ENCODE data around the gene KRTAP1-5. TPM values are rescaled to one million over a fixed set of nuclear protein-coding genes. Genes with fewer than 3 reads are reported as not detected.

The KRTAP1-5 gene
- total and polyA plus RNA-seq, 8 donors: not detected

DNA sequence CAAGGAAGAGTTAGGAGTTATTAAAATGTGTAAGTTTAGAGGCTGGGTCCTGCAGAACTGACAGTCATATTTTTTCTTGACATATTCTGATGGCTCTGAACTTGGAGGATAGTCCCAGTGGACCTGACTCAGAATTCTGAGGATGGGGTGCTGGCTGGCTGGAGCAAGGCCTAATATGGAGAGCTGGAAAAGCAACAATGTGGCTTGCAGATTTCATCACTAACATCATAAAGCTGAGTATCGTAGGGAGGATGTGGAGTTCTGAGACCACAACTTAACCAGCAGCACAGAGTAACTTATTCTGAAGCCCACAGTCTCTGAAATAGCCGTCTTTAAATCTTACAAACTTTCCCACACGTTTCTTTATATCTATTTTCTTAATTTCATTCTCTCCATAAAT is 2.3 kb downstream of the KRTAP1-5 start:
- no peaks in the 10 kb centered on the region for H3K9me3 ChIP-seq
- no peak overlapping the region for H3K27ac ChIP-seq
- intact Hi-C loops (cut with DNase I): no loop called here
- H3K36me3 ChIP-seq: no peaks in the 10 kb centered on the region
- WGBS, 2 donors: 58 to 70% methylated on average over 3 of the region's 3 CpGs
- ATAC-seq (no peak), DNase-seq (no peak), FAIRE-seq (no peak)
- H3K4me3 ChIP-seq: no peak overlapping the region
- H3K27me3 ChIP-seq: no peaks in the 10 kb centered on the region
- TF ChIP-seq, protein P1, sequence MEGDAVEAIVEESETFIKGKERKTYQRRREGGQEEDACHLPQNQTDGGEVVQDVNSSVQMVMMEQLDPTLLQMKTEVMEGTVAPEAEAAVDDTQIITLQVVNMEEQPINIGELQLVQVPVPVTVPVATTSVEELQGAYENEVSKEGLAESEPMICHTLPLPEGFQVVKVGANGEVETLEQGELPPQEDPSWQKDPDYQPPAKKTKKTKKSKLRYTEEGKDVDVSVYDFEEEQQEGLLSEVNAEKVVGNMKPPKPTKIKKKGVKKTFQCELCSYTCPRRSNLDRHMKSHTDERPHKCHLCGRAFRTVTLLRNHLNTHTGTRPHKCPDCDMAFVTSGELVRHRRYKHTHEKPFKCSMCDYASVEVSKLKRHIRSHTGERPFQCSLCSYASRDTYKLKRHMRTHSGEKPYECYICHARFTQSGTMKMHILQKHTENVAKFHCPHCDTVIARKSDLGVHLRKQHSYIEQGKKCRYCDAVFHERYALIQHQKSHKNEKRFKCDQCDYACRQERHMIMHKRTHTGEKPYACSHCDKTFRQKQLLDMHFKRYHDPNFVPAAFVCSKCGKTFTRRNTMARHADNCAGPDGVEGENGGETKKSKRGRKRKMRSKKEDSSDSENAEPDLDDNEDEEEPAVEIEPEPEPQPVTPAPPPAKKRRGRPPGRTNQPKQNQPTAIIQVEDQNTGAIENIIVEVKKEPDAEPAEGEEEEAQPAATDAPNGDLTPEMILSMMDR (IDR thresholded peaks at IDR 0.05): no peak
- H3K4me1 ChIP-seq: no peaks in the 10 kb centered on the region

DNA sequence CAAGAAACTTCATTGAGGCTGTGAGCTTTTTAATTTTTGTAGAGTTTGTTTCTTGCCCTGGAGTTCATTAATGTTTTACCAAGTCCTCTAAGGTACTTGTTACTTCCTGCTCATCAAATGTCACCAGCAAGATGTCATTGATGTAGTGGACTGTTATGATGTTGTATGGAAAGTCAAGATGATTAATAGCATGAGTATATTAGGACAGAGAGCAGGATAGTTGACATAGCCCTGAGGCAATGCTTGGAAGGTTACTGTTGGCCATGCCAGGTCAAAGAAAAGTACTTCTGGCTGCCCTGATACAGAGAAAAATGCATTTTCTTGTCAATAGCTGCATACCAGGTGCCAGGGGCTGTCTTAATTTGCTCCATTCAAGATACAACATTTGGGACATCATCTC is 6.7 kb downstream of the KRTAP1-5 start:
- Histone ChIP-seq H3K36me3 (no peaks in the 10 kb centered on the region), H3K9me3 (no peaks in the 10 kb centered on the region), H3K4me3 (no peak overlapping the region), H3K4me1 (no peaks in the 10 kb centered on the region), H3K27me3 (peaks cover 0 to 4% (median 0%) of the 10 kb centered on the region in 4 donors), H3K27ac (no peak overlapping the region)
- TF ChIP-seq, protein P1 (IDR thresholded peaks at IDR 0.05): no peak
- no peak for ATAC-seq
- DNase-seq: no peak
- no peak for FAIRE-seq
- intact Hi-C loops (cut with DNase I): no loop called here

DNA sequence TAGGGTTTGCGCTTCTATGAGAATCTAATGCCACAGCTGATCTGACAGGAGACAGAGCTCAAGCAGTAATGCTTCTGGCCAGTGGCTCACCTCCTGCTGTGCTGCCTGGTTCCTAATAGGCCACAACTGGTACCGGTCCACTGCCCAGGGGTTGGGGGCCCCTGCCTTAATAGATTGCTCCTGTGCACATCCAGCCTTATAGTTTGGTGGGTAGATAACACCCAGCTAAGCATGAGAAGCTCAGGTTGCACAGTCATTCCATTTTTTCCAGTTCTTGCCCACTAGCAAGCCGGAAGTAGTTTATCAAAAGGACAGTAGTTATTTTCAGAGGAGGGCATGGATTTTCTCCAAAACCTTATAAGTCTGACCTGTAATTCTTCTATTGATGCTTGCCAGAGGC is 7.6 kb downstream of the KRTAP1-5 start:
- Histone ChIP-seq H3K4me3 (no peak overlapping the region), H3K36me3 (no peaks in the 10 kb centered on the region), H3K27me3 (peaks cover 0 to 4% (median 0%) of the 10 kb centered on the region in 4 donors), H3K9me3 (no peaks in the 10 kb centered on the region), H3K4me1 (no peaks in the 10 kb centered on the region), H3K27ac (no peak overlapping the region)
- ATAC-seq (no peak), DNase-seq (no peak), FAIRE-seq (no peak)
- TF ChIP-seq, protein P1 (IDR thresholded peaks at IDR 0.05): no peak
- 93 to 94% methylated on average over 3 of the region's 3 CpGs for WGBS, 2 donors
- intact Hi-C loops (cut with DNase I): no loop called here

DNA sequence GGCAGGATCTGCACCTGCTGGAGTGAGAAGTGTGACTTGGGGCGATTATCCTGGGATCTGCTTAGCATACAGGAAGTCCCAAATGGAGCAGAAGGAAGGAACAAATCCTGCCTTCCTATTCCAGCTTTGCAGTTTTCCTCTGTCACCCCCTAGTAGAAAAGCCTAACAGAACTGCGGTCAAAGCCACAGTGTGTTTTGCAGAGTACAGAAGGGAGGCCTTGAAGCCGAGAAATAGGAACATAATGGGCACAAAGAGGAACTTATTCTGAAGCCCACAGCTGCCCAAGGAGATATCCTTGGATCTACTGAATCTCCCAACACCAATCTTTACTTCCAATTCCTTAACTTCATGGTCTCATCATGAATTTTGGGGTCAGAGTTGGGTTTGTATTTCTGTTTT is 8.5 kb downstream of the KRTAP1-5 start:
- TF ChIP-seq, protein P1 (IDR thresholded peaks at IDR 0.05): no peak
- intact Hi-C loops (cut with DNase I): no loop called here
- no peak overlapping the region for H3K27ac ChIP-seq
- no peak for DNase-seq
- FAIRE-seq: no peak
- no peaks in the 10 kb centered on the region for H3K36me3 ChIP-seq
- no peak overlapping the region for H3K4me3 ChIP-seq
- H3K4me1 ChIP-seq: no peaks in the 10 kb centered on the region
- H3K9me3 ChIP-seq: no peaks in the 10 kb centered on the region
- ATAC-seq: no peak
- H3K27me3 ChIP-seq: peaks cover 0 to 4% (median 0%) of the 10 kb centered on the region in 4 donors
- 83 to 84% methylated on average over 3 of the region's 3 CpGs for WGBS, 2 donors

DNA sequence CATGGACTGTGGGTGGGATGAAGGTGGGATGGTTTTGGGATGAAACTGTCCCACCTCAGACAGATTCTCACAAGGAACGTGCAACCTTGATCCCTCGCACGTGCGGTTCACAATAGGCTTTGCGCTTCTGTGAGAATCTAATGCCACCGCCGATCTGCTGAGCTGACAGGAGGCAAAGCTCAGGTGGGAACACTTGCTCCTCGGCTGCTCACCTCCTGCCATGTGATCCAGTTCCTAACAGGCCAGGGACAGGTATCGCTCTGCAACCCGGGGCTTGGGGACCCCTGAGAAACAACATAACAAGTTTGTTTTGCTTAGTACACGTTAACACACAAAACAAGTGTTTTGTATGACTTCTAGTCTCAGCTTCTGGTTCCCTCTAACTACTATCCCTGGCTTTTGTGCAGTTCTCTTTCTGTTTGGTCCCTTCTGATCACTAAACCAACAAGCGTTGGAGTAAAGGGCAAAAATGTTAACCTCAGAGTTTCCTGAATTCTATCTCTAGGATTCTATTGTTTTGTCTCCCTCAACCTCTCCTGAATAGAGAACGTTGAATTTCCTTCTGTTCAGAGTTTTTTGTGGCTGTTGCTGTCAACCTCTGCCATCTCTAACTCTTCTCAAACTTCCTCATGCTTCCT is 10.3 kb downstream of the KRTAP1-5 start:
- 67 to 70% methylated on average over 13 of the region's 13 CpGs for WGBS, 2 donors
- Histone ChIP-seq H3K27ac (no peak overlapping the region), H3K36me3 (no peaks in the 10 kb centered on the region), H3K9me3 (no peaks in the 10 kb centered on the region), H3K27me3 (peaks cover 0 to 4% (median 0%) of the 10 kb centered on the region in 4 donors), H3K4me3 (no peak overlapping the region), H3K4me1 (no peaks in the 10 kb centered on the region)
- FAIRE-seq: no peak
- TF ChIP-seq, protein P1 (IDR thresholded peaks at IDR 0.05): no peak
- no peak for DNase-seq
- no peak for ATAC-seq
- intact Hi-C loops (cut with DNase I): no loop called here
